Adrenal gland (tissue), 5 donors: Measurements from ENCODE around the gene C1QC.

Source experiments
- POLR2A ChIP-seq, 2 donors: fragments of 450-650 bp; IDR thresholded peaks; one replicate each; pipeline ENCODE4 v1.6.1; 2017; ENCODE audit warnings: antibody characterized with exemption in 2 of 2, mild to moderate bottlenecking in 2 of 2, moderate library complexity in 1 of 2
- TF ChIP-seq, protein P1 (sequence below), 6 experiments: fragments of 450-650 bp in 4 of 6; fragments of 200-600 bp in 2 of 6; sonication (generic) in 1 of 6; IDR thresholded peaks; 1 replicate in 5 of 6; 2 replicates in 1 of 6; pipeline versions ENCODE4 v1.5.1 to v1.8.0; 2016 to 2021; ENCODE audit warnings: antibody characterized with exemption in 6 of 6, mild to moderate bottlenecking in 2 of 6, moderate library complexity in 1 of 6
- donor health status: DM: no; HTN: no; CAD: no.

DNA sequence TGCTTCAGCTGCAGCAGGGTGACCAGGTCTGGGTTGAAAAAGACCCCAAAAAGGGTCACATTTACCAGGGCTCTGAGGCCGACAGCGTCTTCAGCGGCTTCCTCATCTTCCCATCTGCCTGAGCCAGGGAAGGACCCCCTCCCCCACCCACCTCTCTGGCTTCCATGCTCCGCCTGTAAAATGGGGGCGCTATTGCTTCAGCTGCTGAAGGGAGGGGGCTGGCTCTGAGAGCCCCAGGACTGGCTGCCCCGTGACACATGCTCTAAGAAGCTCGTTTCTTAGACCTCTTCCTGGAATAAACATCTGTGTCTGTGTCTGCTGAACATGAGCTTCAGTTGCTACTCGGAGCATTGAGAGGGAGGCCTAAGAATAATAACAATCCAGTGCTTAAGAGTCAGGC lies 4.1 kb upstream of the C1QC start:
- TF ChIP-seq POLR2A (IDR thresholded peaks at IDR 0.05), result no peak
- TF ChIP-seq, protein P1, sequence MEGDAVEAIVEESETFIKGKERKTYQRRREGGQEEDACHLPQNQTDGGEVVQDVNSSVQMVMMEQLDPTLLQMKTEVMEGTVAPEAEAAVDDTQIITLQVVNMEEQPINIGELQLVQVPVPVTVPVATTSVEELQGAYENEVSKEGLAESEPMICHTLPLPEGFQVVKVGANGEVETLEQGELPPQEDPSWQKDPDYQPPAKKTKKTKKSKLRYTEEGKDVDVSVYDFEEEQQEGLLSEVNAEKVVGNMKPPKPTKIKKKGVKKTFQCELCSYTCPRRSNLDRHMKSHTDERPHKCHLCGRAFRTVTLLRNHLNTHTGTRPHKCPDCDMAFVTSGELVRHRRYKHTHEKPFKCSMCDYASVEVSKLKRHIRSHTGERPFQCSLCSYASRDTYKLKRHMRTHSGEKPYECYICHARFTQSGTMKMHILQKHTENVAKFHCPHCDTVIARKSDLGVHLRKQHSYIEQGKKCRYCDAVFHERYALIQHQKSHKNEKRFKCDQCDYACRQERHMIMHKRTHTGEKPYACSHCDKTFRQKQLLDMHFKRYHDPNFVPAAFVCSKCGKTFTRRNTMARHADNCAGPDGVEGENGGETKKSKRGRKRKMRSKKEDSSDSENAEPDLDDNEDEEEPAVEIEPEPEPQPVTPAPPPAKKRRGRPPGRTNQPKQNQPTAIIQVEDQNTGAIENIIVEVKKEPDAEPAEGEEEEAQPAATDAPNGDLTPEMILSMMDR (IDR thresholded peaks at IDR 0.05), result no peak
